Fibroblast of lung (primary cell): ENCODE data around the gene MYOM1. TPM values are rescaled to one million over a fixed set of nuclear protein-coding genes. Genes with fewer than 3 reads are reported as not detected.

ENCODE experiments used
- DNase-seq, 2 donors: peaks; one replicate each; pipeline versions ENCODE4 v3.0.0 to v3.0.0-alpha.2; 2010; ENCODE audit warnings: low read depth in 2 of 2
- H2AFZ ChIP-seq: 2 replicates; pipeline ENCODE4 v1.5.1; 2012; ENCODE audit warnings: low read length, control low read depth, inconsistent platforms
- H3K27ac ChIP-seq: 2 replicates; pipeline ENCODE4 v1.5.1; 2011; ENCODE audit warnings: low read length, control low read depth; ENCODE audit not compliant: insufficient read depth
- H3K27me3 ChIP-seq: 2 replicates; pipeline ENCODE4 v1.5.1; 2011; ENCODE audit warnings: mild to moderate bottlenecking, low read length; ENCODE audit not compliant: control insufficient read depth, insufficient read depth
- H3K36me3 ChIP-seq: 2 replicates; pipeline ENCODE4 v1.5.1; 2011; ENCODE audit warnings: low read length; ENCODE audit not compliant: control insufficient read depth, insufficient read depth
- H3K4me1 ChIP-seq: 2 replicates; pipeline ENCODE4 v1.5.1; 2011; ENCODE audit warnings: low read length; ENCODE audit not compliant: control insufficient read depth, insufficient read depth; ENCODE audit errors: extremely low read depth
- H3K4me2 ChIP-seq: 2 replicates; pipeline ENCODE4 v1.5.1; 2011; ENCODE audit warnings: low read length, control low read depth; ENCODE audit not compliant: insufficient read depth; ENCODE audit errors: extremely low read depth
- H3K4me3 ChIP-seq, 4 experiments: fragments of 200-600 bp in 1 of 4; sonication (generic) in 1 of 4; replicated peaks in 1 of 4; 2 replicates each; pipeline ENCODE4 v1.5.1; 2011 to 2016; ENCODE audit warnings: low read length in 4 of 4, low read depth in 3 of 4, mild to moderate bottlenecking in 3 of 4, control low read depth in 2 of 4, inconsistent platforms in 1 of 4, mixed read lengths in 1 of 4; ENCODE audit not compliant: insufficient read depth in 1 of 4; ENCODE audit errors: control extremely low read depth in 1 of 4
- H3K79me2 ChIP-seq: 2 replicates; pipeline ENCODE4 v1.5.1; 2012; ENCODE audit warnings: mild to moderate bottlenecking, low read length, inconsistent platforms; ENCODE audit not compliant: control insufficient read depth, insufficient read depth
- H3K9ac ChIP-seq: 2 replicates; pipeline ENCODE4 v1.5.1; 2011; ENCODE audit warnings: mild to moderate bottlenecking, low read length, control low read depth; ENCODE audit not compliant: insufficient read depth
- H3K9me3 ChIP-seq: 2 replicates; pipeline ENCODE4 v1.5.1; 2012; ENCODE audit warnings: low read depth, low read length; ENCODE audit not compliant: control insufficient read depth, insufficient read depth
- H4K20me1 ChIP-seq: 2 replicates; pipeline ENCODE4 v1.5.1; 2011; ENCODE audit warnings: low read length; ENCODE audit not compliant: control insufficient read depth, insufficient read depth; ENCODE audit errors: extremely low read depth
- CTCF ChIP-seq, 2 donors: IDR thresholded peaks in 1 of 2; conservative IDR thresholded peaks in 1 of 2; 1 replicate in 1 of 2; 2 replicates in 1 of 2; pipeline ENCODE4 v1.5.1; 2011 to 2012; ENCODE audit warnings: low read length in 2 of 2, control low read depth in 1 of 2, inconsistent platforms in 1 of 2, low read depth in 1 of 2, mild to moderate bottlenecking in 1 of 2
- EZH2 ChIP-seq: IDR thresholded peaks from 2 replicates; pipeline ENCODE4 v1.5.1; 2012; ENCODE audit warnings: low read length, control low read depth, mild to moderate bottlenecking; ENCODE audit errors: missing control alignments
- polyA plus RNA-seq, 2 donors: library from polyadenylated mRNA; depleted of rRNA in 1 of 2; stranded (reverse) in 1 of 2; unstranded in 1 of 2; fragments of >200 nt; gene quantifications; 2 replicates each; pipeline ENCODE4 v1.2.1, GENCODE V29; 2011 to 2012; ENCODE audit warnings: missing spikeins in 1 of 2
- total RNA-seq: library from RNA; depleted of rRNA; stranded (reverse); fragments of >200 nt; gene quantifications from 2 replicates; pipeline ENCODE4 v1.2.1, GENCODE V29; 2014

The MYOM1 gene
- total and polyA plus RNA-seq, 2 donors (not counting 1 experiment from before 2014, with no cell fraction given): 0.07 to 0.83 TPM

DNA sequence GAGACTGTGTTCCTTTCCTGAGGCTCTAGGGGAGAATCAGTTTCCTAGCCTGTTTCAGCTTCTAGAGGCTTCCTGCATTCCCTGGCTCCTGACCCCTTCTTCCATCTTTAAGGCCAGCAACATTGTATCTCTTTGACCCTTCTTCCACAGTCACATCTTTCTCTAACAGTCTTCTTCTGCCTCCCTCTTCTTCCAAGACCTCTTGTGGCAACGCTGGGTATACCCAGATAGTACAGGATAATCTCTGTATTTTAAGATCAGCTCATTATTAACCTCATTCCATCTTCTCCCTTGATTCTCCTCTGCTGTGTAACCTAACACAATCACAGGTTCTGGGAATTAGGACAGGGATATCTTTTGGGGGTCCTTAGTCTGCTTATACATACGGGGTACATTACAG is 19.0 kb upstream of the MYOM1 start:
- Histone ChIP-seq H3K9ac (no peak overlapping the region), H3K27me3 (no peaks in the 10 kb centered on the region), H3K36me3 (no peaks in the 10 kb centered on the region), H2AFZ (no peak overlapping the region), H3K9me3 (no peaks in the 10 kb centered on the region), H3K27ac (no peak overlapping the region), H4K20me1 (no peaks in the 10 kb centered on the region), H3K4me3 (no peak overlapping the region), H3K4me2 (no peak overlapping the region), H3K4me1 (no peaks in the 10 kb centered on the region), H3K79me2 (no peaks in the 10 kb centered on the region)
- no peak for DNase-seq
- TF ChIP-seq CTCF (conservative IDR thresholded peaks at IDR 0.05 in 1 of 2, IDR thresholded peaks at IDR 0.05 in 1 of 2; ENCODE audit: low read depth in 1 of 2, low read length in 2 of 2) (peak; percentile 15 to 31), EZH2 (no peak)

DNA sequence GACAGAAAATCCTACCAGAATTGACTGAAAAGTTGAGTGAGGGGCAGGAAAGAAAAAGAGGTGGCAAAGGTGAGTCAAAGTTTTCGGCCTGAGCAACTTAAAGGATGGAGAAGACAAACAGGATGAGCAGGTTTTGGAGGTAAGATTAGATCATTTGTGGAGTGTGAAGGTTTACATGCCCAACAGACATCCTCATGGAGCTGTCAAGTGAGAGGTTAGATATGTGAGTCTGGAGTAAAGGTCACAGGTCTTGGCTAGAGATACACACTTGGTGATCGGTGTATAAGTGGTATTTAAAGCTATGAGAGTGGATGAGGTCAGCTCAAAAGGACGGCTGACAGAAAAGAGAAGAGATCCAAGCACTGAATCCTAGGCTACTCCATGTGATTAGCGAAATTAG is 16.7 kb upstream of the MYOM1 start:
- H2AFZ ChIP-seq: no peak overlapping the region
- H3K9ac ChIP-seq: no peak overlapping the region
- no peak overlapping the region for H3K4me2 ChIP-seq
- no peak for DNase-seq
- H3K27me3 ChIP-seq: no peaks in the 10 kb centered on the region
- TF ChIP-seq CTCF (conservative IDR thresholded peaks at IDR 0.05 in 1 of 2, IDR thresholded peaks at IDR 0.05 in 1 of 2; ENCODE audit: low read depth in 1 of 2, low read length in 2 of 2) (no peak), EZH2 (no peak)
- no peak overlapping the region for H3K4me3 ChIP-seq
- no peaks in the 10 kb centered on the region for H3K4me1 ChIP-seq
- H3K27ac ChIP-seq: no peak overlapping the region
- H4K20me1 ChIP-seq: no peaks in the 10 kb centered on the region
- H3K79me2 ChIP-seq: no peaks in the 10 kb centered on the region
- H3K9me3 ChIP-seq: no peaks in the 10 kb centered on the region
- H3K36me3 ChIP-seq: no peaks in the 10 kb centered on the region

- no peak overlapping the region for H3K4me2 ChIP-seq
- H2AFZ ChIP-seq: no peak overlapping the region
- TF ChIP-seq EZH2 (no peak), CTCF (conservative IDR thresholded peaks at IDR 0.05 in 1 of 2, IDR thresholded peaks at IDR 0.05 in 1 of 2; ENCODE audit: low read depth in 1 of 2, low read length in 2 of 2) (no peak)
- no peaks in the 10 kb centered on the region for H3K36me3 ChIP-seq
- no peaks in the 10 kb centered on the region for H3K9me3 ChIP-seq
- H4K20me1 ChIP-seq: no peaks in the 10 kb centered on the region
- H3K4me3 ChIP-seq: no peak overlapping the region
- H3K4me1 ChIP-seq: no peaks in the 10 kb centered on the region
- H3K27ac ChIP-seq: no peak overlapping the region
- no peak for DNase-seq
- no peaks in the 10 kb centered on the region for H3K79me2 ChIP-seq
- H3K27me3 ChIP-seq: no peaks in the 10 kb centered on the region
- no peak overlapping the region for H3K9ac ChIP-seq
These were observed 16.1 kb upstream of the MYOM1 start for GRCh38 chr18:3235846-3236245.
